IMR-90 (cell line): ENCODE measurements around the gene POLR3GL. TPM values are rescaled to one million over a fixed set of nuclear protein-coding genes. Genes with fewer than 3 reads are reported as not detected.

Experiments used
- ATAC-seq: fragments of 200-7000 bp; cut with Tn5 transposase; 2 replicates; pipeline ENCODE4 v1.9.1; 2020; ENCODE audit warnings: low read depth, mild to moderate bottlenecking, moderate library complexity
- BruUV-seq: library from RNA; stranded (reverse); fragments of 400-500 nt; replicated peaks from 2 replicates; lab custom pipeline; 2021; lab: Mats Ljungman, UMichigan
- CTCF ChIA-PET: fragments of 300-600 bp; formaldehyde crosslinking; extraction: SDS; loops from one replicate; lab custom pipeline; 2021; ENCODE audit warnings: antibody characterized with exemption; lab: Yijun Ruan, JAX
- POLR2A ChIA-PET: fragments of 300-600 bp; sonication (Branson Sonifier 250); formaldehyde crosslinking; loops from one replicate; lab custom pipeline; 2022; ENCODE audit warnings: antibody characterized with exemption; ENCODE audit not compliant: unreplicated experiment; lab: Charles Lee
- DNase-seq: peaks from one replicate; pipeline ENCODE4 v3.0.0; 2013
- H2AFZ ChIP-seq: replicated peaks from 2 replicates; pipeline ENCODE3; 2013; ENCODE audit warnings: low read length, mild to moderate bottlenecking; ENCODE audit not compliant: poor library complexity
- H2AK5ac ChIP-seq: 2 replicates; pipeline ENCODE4 v1.6.1; 2013; ENCODE audit warnings: low read depth, low read length, inconsistent platforms
- H2AK9ac ChIP-seq: replicated peaks from 2 replicates; pipeline ENCODE3; 2013; ENCODE audit warnings: mild to moderate bottlenecking, low read depth, low read length, moderate library complexity; ENCODE audit not compliant: poor library complexity
- H2BK120ac ChIP-seq: 2 replicates; pipeline ENCODE4 v1.6.1; 2013; ENCODE audit warnings: low read depth, low read length, inconsistent platforms
- H2BK15ac ChIP-seq: 3 replicates; pipeline ENCODE4 v1.6.1; 2013; ENCODE audit warnings: low read depth, low read length, inconsistent platforms
- H2BK20ac ChIP-seq: 2 replicates; pipeline ENCODE4 v1.6.1; 2013; ENCODE audit warnings: low read depth, mild to moderate bottlenecking, inconsistent platforms, low read length, moderate library complexity
- H2BK5ac ChIP-seq: 2 replicates; pipeline ENCODE4 v1.6.1; 2013; ENCODE audit warnings: mild to moderate bottlenecking, low read depth, low read length, inconsistent platforms; ENCODE audit not compliant: poor library complexity, severe bottlenecking
- H3K14ac ChIP-seq: replicated peaks from 2 replicates; pipeline ENCODE4 v1.6.1; 2013; ENCODE audit warnings: low read depth, low read length, inconsistent platforms
- H3K18ac ChIP-seq: 2 replicates; pipeline ENCODE4 v1.6.1; 2013; ENCODE audit warnings: low read depth, low read length, control low read depth
- H3K23ac ChIP-seq: 2 replicates; pipeline ENCODE4 v1.6.1; 2013; ENCODE audit warnings: low read depth, low read length, inconsistent platforms
- H3K27ac ChIP-seq: 2 replicates; pipeline ENCODE4 v1.5.1; 2013; ENCODE audit warnings: mild to moderate bottlenecking, control low read depth, low read length; ENCODE audit not compliant: insufficient read depth
- H3K27me3 ChIP-seq: 2 replicates; pipeline ENCODE4 v1.6.1; 2013; ENCODE audit warnings: low read length; ENCODE audit not compliant: control insufficient read depth, insufficient read depth
- H3K36me3 ChIP-seq: 2 replicates; pipeline ENCODE4 v1.6.1; 2013; ENCODE audit warnings: low read length, mixed read lengths; ENCODE audit not compliant: control insufficient read depth, insufficient read depth
- H3K4ac ChIP-seq: 2 replicates; pipeline ENCODE4 v1.6.1; 2013; ENCODE audit warnings: low read depth, low read length, inconsistent platforms
- H3K4me1 ChIP-seq: 2 replicates; pipeline ENCODE4 v1.6.1; 2013; ENCODE audit warnings: low read length, mixed read lengths; ENCODE audit not compliant: control insufficient read depth, insufficient read depth
- H3K4me2 ChIP-seq: 2 replicates; pipeline ENCODE4 v1.6.1; 2013; ENCODE audit warnings: low read depth, mild to moderate bottlenecking, control low read depth, low read length, moderate library complexity
- H3K4me3 ChIP-seq: 2 replicates; pipeline ENCODE4 v1.5.1; 2013; ENCODE audit warnings: low read depth, mild to moderate bottlenecking, control low read depth, low read length, moderate library complexity; ENCODE audit not compliant: insufficient read depth
- H3K56ac ChIP-seq: 2 replicates; pipeline ENCODE4 v1.6.1; 2013; ENCODE audit warnings: low read length, inconsistent platforms; ENCODE audit not compliant: insufficient read depth; ENCODE audit errors: extremely low read depth
- H3K79me1 ChIP-seq, 2 experiments: 2 replicates each; pipeline ENCODE4 v1.6.1; 2013; ENCODE audit warnings: low read length in 2 of 2, inconsistent platforms in 1 of 2, low read depth in 1 of 2
- H3K9ac ChIP-seq: 2 replicates; pipeline ENCODE4 v1.6.1; 2013; ENCODE audit warnings: low read depth, low read length, control low read depth
- H3K9me1 ChIP-seq: 2 replicates; pipeline ENCODE4 v1.6.1; 2013; ENCODE audit warnings: low read length, inconsistent platforms; ENCODE audit not compliant: insufficient read depth
- H3K9me3 ChIP-seq: 2 replicates; pipeline ENCODE4 v1.6.1; 2013; ENCODE audit warnings: low read length; ENCODE audit not compliant: control insufficient read depth, insufficient read depth
- H4K20me1 ChIP-seq: 2 replicates; pipeline ENCODE4 v1.6.1; 2013; ENCODE audit warnings: low read length, inconsistent platforms; ENCODE audit not compliant: insufficient read depth
- H4K5ac ChIP-seq: 2 replicates; pipeline ENCODE4 v1.6.1; 2013; ENCODE audit warnings: mild to moderate bottlenecking, low read depth, low read length, control low read depth
- H4K8ac ChIP-seq, 2 experiments: 2 replicates each; pipeline ENCODE4 v1.6.1; 2013; ENCODE audit warnings: low read depth in 2 of 2, low read length in 2 of 2, control low read depth in 1 of 2, inconsistent platforms in 1 of 2
- H4K91ac ChIP-seq: 2 replicates; pipeline ENCODE4 v1.6.1; 2013; ENCODE audit warnings: low read depth, low read length, inconsistent platforms; ENCODE audit not compliant: insufficient read depth
- CEBPB ChIP-seq: IDR thresholded peaks from 2 replicates; pipeline ENCODE4 v1.6.1; 2012; ENCODE audit warnings: low read depth, low read length, improper control_type of control experiment
- CTCF ChIP-seq: conservative IDR thresholded peaks from 2 replicates; pipeline ENCODE4 v1.5.1; 2012; ENCODE audit warnings: mild to moderate bottlenecking, low read depth, low read length, improper control_type of control experiment
- ELK1 ChIP-seq: fragments of 150-350 bp; IDR thresholded peaks from 2 replicates; pipeline ENCODE4 v1.6.1; 2016; ENCODE audit warnings: low read depth, mild to moderate bottlenecking, low read length, moderate library complexity, borderline replicate concordance
- MAFK ChIP-seq: IDR thresholded peaks from 2 replicates; pipeline ENCODE4 v1.6.1; 2012; ENCODE audit warnings: low read depth, low read length, improper control_type of control experiment
- USF2 ChIP-seq: fragments of 150-350 bp; IDR thresholded peaks from 2 replicates; pipeline ENCODE4 v1.6.1; 2017; ENCODE audit warnings: mild to moderate bottlenecking, antibody characterized with exemption, low read length, low read depth
- WGBS, 2 experiments: methylation state at CpG; one replicate each; pipeline versions ENCODE4 v1.1.5 to v1.1.7; 2013; ENCODE audit warnings: missing lambda C conversion rate in 2 of 2; ENCODE audit not compliant: insufficient read length in 1 of 2; ENCODE audit errors: extremely low coverage in 2 of 2; 5-methylcytosine and 5-hydroxymethylcytosine counted together
- dilution Hi-C: fragments of 300-500 bp; cut with HindIII; formaldehyde crosslinking; loops from one replicate; pipeline ENCODE4 v1.14.3; 2018; ENCODE audit warnings: low sequenced_read_pairs; ENCODE audit not compliant: unreplicated experiment
- in situ Hi-C: fragments of 300-500 bp; cut with MboI; formaldehyde crosslinking; loops from 3 replicates; pipeline ENCODE4 v1.14.3; 2019; ENCODE audit warnings: low sequenced_read_pairs, inconsistent platforms, mixed read lengths
- intact Hi-C: fragments of 100-400 bp; cut with micrococcal nuclease; formaldehyde crosslinking; loops from 2 replicates; pipeline ENCODE4 v1.10.0; 2022
- polyA plus RNA-seq, 3 experiments: library from polyadenylated mRNA; depleted of rRNA; stranded (reverse); fragments of >200 nt; gene quantifications; 2 replicates each; pipeline ENCODE4 v1.2.3, GENCODE V29; 2012; ENCODE audit warnings: low replicate concordance in 1 of 3
- total RNA-seq: library from RNA; depleted of rRNA; stranded (reverse); fragments of >200 nt; gene quantifications from 2 replicates; pipeline ENCODE4 v1.2.3, GENCODE V29; 2012

Gene POLR3GL
- total and polyA plus RNA-seq, 2 of the 4 experiments (the other 2 are of a cell fraction) = 7.9 to 16.3 TPM

- dilution Hi-C loops (no loop called here), in situ Hi-C loops (no loop called here), intact Hi-C loops (no loop called here)
- POLR2A ChIA-PET = no interaction called here
- H2AK9ac ChIP-seq = peak overlapping the region; percentile 65
- no CpG with 5 or more reads among the region's 2 CpGs for WGBS, 2 experiments
- TF ChIP-seq CTCF (no peak), CEBPB (no peak), ELK1 (no peak), USF2 (no peak), MAFK (no peak)
- peak overlapping the region; percentile 47; the same call in 1 of the 2 replicates for H3K56ac ChIP-seq
- H2AFZ ChIP-seq = peak overlapping the region; percentile 75
- H2BK120ac ChIP-seq = peak overlapping the region; percentile 94
- H2BK15ac ChIP-seq = peak overlapping the region; percentile 83; the same call in 2 of the 3 replicates
- peaks cover 4 to 5% of the 10 kb centered on the region in 2 experiments; a peak in 2 of 4 replicates for H3K79me1 ChIP-seq
- H3K27ac ChIP-seq = peak overlapping the region; percentile 65
- H3K4me3 ChIP-seq = no peak overlapping the region
- no peaks in the 10 kb centered on the region for H3K36me3 ChIP-seq
- BruUV-seq = no TSS peak
- DNase-seq (no peak), ATAC-seq (no peak)
- peak overlapping the region; percentile 94 for H3K4ac ChIP-seq
- peaks cover 13% of the 10 kb centered on the region for H3K4me1 ChIP-seq
- no peaks in the 10 kb centered on the region for H3K9me3 ChIP-seq
- peak overlapping the region; percentile 93 for H3K14ac ChIP-seq
- H3K27me3 ChIP-seq = no peaks in the 10 kb centered on the region
- H3K4me2 ChIP-seq = 0 out of 2 replicates have a peak overlapping the region, but pooled peaks have one; percentile 7
- CTCF ChIA-PET = interaction anchor here (1.2 kb wide), 1 partner anchor 8 kb away, joined by 3 read pairs; no protein-coding TSS in a partner anchor
- H4K5ac ChIP-seq = peak overlapping the region; percentile 83
- peak overlapping the region; percentile 75 for H3K18ac ChIP-seq
- H3K9ac ChIP-seq = no peak overlapping the region; the same call in 1 of the 2 replicates
- peak overlapping the region; percentile 61 for H2BK5ac ChIP-seq
- peaks cover 13% of the 10 kb centered on the region for H3K9me1 ChIP-seq
- H2BK20ac ChIP-seq = peak overlapping the region; percentile 80
- H3K23ac ChIP-seq = peak overlapping the region; percentile 78
- peak overlapping the region; percentile 60 for H2AK5ac ChIP-seq
- H4K20me1 ChIP-seq = no peaks in the 10 kb centered on the region
- H4K8ac ChIP-seq = peak overlapping the region; percentile 91 to 95
- peak overlapping the region; percentile 89 for H4K91ac ChIP-seq
Measured at GRCh38 chr1:145985129-145985501, 20.6 kb downstream of the POLR3GL start.
